HG02840 (cell line): ENCODE data around the gene GYG2.
"Not testable (repeated sequence)": the region's sequence is repeated elsewhere in the genome, so short reads cannot be mapped to it uniquely, and the experiment has no call there.

ENCODE experiments used
- ATAC-seq: cut with Tn5 transposase; IDR thresholded peaks from one replicate; pipeline ENCODE4 v1.9.1; 2021; ENCODE audit warnings: mild to moderate bottlenecking, moderate library complexity, moderate number of reproducible peaks; ENCODE audit not compliant: unreplicated experiment, low FRiP score

GYG2 gene

GRCh38 chrX:2828344-2828958, at the start of gene GYG2:
TSS of gene GYG2 (plus strand) at chrX:2828930. CDS start at chrX:2830189, 1,259 bp downstream.
- ATAC-seq, result no peak

GRCh38 chrX:2780472-2781225, 48.1 kb upstream of the GYG2 start:
- ATAC-seq, result not testable (repeated sequence)

GRCh38 chrX:2781226-2781571, 47.5 kb upstream of the GYG2 start:
- no peak for ATAC-seq

GRCh38 chrX:2781698-2782097, 47.0 kb upstream of the GYG2 start:
- ATAC-seq, result no peak

GRCh38 chrX:2782171-2782570, 46.6 kb upstream of the GYG2 start:
- ATAC-seq, result no peak

GRCh38 chrX:2782778-2783177, 46.0 kb upstream of the GYG2 start:
- no peak for ATAC-seq

- no peak for ATAC-seq
Measured at GRCh38 chrX:2784026-2784425, 44.7 kb upstream of the GYG2 start.

- no peak for ATAC-seq
Measured at GRCh38 chrX:2785538-2785937, 43.2 kb upstream of the GYG2 start.

GRCh38 chrX:2788980-2789379, 39.8 kb upstream of the GYG2 start:
- ATAC-seq, result no peak

GRCh38 chrX:2789569-2789968, 39.2 kb upstream of the GYG2 start:
- ATAC-seq, result no peak

- ATAC-seq, result no peak
Measured at GRCh38 chrX:2793752-2794151, 35.0 kb upstream of the GYG2 start.

GRCh38 chrX:2794336-2794735, 34.4 kb upstream of the GYG2 start:
- ATAC-seq, result no peak

- ATAC-seq, result not testable (repeated sequence)
Measured at GRCh38 chrX:2796808-2797207, 31.9 kb upstream of the GYG2 start.

GRCh38 chrX:2799369-2799768, 29.4 kb upstream of the GYG2 start:
- ATAC-seq, result no peak

GRCh38 chrX:2799980-2800379, 28.8 kb upstream of the GYG2 start:
- ATAC-seq, result not testable (repeated sequence)

GRCh38 chrX:2801223-2801622, 27.5 kb upstream of the GYG2 start:
- no peak for ATAC-seq

GRCh38 chrX:2802376-2803090, 26.2 kb upstream of the GYG2 start:
- ATAC-seq, result not testable (repeated sequence)

- ATAC-seq, result not testable (repeated sequence)
Measured at GRCh38 chrX:2803486-2803885, 25.2 kb upstream of the GYG2 start.

- ATAC-seq, result not testable (repeated sequence)
Measured at GRCh38 chrX:2804106-2804843, 24.5 kb upstream of the GYG2 start.

- not testable (repeated sequence) for ATAC-seq
Measured at GRCh38 chrX:2804858-2805257, 23.9 kb upstream of the GYG2 start.

- ATAC-seq, result no peak
Measured at GRCh38 chrX:2811271-2811670, 17.5 kb upstream of the GYG2 start.
